ENCODE data around the gene FBXO8. TPM values are rescaled to one million over a fixed set of nuclear protein-coding genes. Genes with fewer than 3 reads are reported as not detected.

FBXO8 gene
- total RNA-seq, 1 experiment from 2014 or later = 11.4 TPM

DNA sequence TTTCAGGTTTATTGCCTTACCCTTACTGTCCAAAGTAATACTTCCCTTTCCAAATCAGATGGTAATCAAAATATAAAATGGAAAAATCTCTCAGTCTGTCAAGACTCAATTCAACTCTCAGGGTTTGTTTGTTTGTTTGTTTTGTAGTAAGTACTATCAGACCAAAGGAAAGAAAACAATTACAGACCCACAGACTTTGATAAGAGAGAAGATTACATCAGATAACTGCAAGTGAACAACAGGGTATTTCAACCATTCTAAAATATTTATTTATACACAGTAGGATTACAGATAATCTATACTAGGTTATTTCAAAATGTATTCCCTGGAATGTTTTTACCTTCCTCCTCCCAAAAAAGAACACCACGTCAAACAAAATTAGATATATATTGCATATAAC lies 28.9 kb downstream of the FBXO8 start:
- DNase-seq = no peak
- no peak overlapping the region for H3K27ac Mint-ChIP-seq (ENCODE audit: unreplicated experiment)
- CTCF ChIA-PET = no interaction called here

DNA sequence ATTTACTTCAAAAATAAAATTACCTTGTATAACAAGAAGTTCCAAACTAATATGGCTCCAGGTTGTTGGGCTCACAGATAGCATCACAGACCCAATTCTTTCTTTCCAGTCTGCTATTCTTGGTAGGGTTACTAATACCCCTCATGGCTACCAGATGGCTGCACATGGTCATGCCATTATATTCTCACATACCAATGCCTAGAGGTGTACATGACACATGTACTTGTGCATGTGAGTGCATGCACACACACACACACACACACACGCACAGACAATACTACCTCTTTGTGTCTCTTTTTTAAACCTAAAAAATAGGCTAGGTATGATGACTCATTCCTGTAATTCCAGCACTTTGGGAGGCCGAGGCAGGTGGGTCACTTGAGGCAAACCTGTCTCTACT lies 31.1 kb downstream of the FBXO8 start:
- Mint-ChIP-seq H3K4me1 (ENCODE audit: low read depth, unreplicated experiment) (peaks cover 9% of the 10 kb centered on the region), H3K36me3 (ENCODE audit: insufficient read depth, unreplicated experiment) (no peaks in the 10 kb centered on the region), H3K9me3 (ENCODE audit: low read depth, unreplicated experiment) (no peaks in the 10 kb centered on the region), H3K27me3 (ENCODE audit: unreplicated experiment) (no peaks in the 10 kb centered on the region), H3K4me3 (ENCODE audit: low read depth, unreplicated experiment) (no peak overlapping the region), H3K27ac (ENCODE audit: unreplicated experiment) (no peak overlapping the region)
- DNase-seq = no peak
- TF ChIP-seq CTCF (IDR thresholded peaks at IDR 0.05; ENCODE audit: unreplicated experiment) = no peak
- intact Hi-C loops (cut with micrococcal nuclease; ENCODE audit: unreplicated experiment) = no loop called here
- no TSS peak for BruUV-seq (replicated peaks)
- CTCF ChIA-PET = no interaction called here

More for the DNA sequence above, 28.9 kb downstream of the FBXO8 start:
- TF ChIP-seq CTCF (IDR thresholded peaks at IDR 0.05; ENCODE audit: unreplicated experiment) = no peak
- no TSS peak for BruUV-seq (replicated peaks)
- no peaks in the 10 kb centered on the region for H3K9me3 Mint-ChIP-seq (ENCODE audit: low read depth, unreplicated experiment)
- H3K36me3 Mint-ChIP-seq (ENCODE audit: insufficient read depth, unreplicated experiment) = no peaks in the 10 kb centered on the region
- no peaks in the 10 kb centered on the region for H3K27me3 Mint-ChIP-seq (ENCODE audit: unreplicated experiment)
- H3K4me3 Mint-ChIP-seq (ENCODE audit: low read depth, unreplicated experiment) = no peak overlapping the region
- intact Hi-C loops (cut with micrococcal nuclease; ENCODE audit: unreplicated experiment) = no loop called here
- H3K4me1 Mint-ChIP-seq (ENCODE audit: low read depth, unreplicated experiment) = no peaks in the 10 kb centered on the region

DNA sequence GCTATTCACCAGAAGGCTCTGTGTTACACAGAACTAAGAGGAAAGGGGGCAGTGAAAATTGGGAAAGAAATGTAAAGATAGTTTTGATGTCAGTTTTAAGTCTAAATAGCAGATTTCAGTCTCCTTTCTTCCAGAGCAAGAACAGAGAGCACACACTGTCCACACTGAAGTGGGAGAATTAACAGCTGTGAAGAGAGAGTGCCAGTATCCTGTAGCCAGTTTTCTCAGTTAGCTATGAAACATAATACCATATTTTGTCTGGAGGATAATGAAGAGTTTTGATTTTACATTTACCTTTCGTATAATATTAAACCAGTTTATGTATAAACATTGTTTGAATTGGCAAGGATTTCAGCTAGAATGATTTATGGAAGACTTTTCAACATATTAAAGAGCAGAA lies 35.1 kb downstream of the FBXO8 start:
- Mint-ChIP-seq H3K4me1 (ENCODE audit: low read depth, unreplicated experiment) (peaks cover 9% of the 10 kb centered on the region), H3K36me3 (ENCODE audit: insufficient read depth, unreplicated experiment) (no peaks in the 10 kb centered on the region), H3K9me3 (ENCODE audit: low read depth, unreplicated experiment) (no peaks in the 10 kb centered on the region), H3K27ac (ENCODE audit: unreplicated experiment) (no peak overlapping the region), H3K4me3 (ENCODE audit: low read depth, unreplicated experiment) (no peak overlapping the region), H3K27me3 (ENCODE audit: unreplicated experiment) (no peaks in the 10 kb centered on the region)
- TF ChIP-seq CTCF (IDR thresholded peaks at IDR 0.05; ENCODE audit: unreplicated experiment) = no peak
- CTCF ChIA-PET = interaction anchor here (0.8 kb wide), 1 partner anchor 12 kb away, joined by 3 read pairs; no protein-coding TSS in a partner anchor
- no peak for DNase-seq
- intact Hi-C loops (cut with micrococcal nuclease; ENCODE audit: unreplicated experiment) = no loop called here
- BruUV-seq (replicated peaks) = no TSS peak

DNA sequence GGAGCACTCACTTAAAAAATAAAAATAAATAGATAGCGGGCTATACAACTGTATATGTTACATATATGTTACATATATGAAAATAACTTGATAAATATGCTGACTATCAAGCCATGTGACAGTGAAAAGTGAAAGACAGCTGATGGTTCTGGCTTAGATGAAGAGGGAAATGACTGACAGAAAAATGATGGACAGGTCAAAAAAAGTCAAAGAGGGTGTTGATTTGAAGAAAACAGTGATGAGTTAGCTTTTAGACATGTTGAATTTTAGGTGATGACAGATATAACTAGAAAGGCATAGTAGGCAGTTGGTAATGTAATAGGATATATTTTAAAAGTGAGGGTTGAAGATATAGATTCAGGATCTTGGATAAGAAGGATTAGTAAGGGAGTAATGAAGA lies 37.8 kb downstream of the FBXO8 start:
- TF ChIP-seq CTCF (IDR thresholded peaks at IDR 0.05; ENCODE audit: unreplicated experiment) = no peak
- Mint-ChIP-seq H3K36me3 (ENCODE audit: insufficient read depth, unreplicated experiment) (no peaks in the 10 kb centered on the region), H3K9me3 (ENCODE audit: low read depth, unreplicated experiment) (no peaks in the 10 kb centered on the region), H3K27me3 (ENCODE audit: unreplicated experiment) (no peaks in the 10 kb centered on the region), H3K27ac (ENCODE audit: unreplicated experiment) (no peak overlapping the region), H3K4me1 (ENCODE audit: low read depth, unreplicated experiment) (peaks cover 9% of the 10 kb centered on the region), H3K4me3 (ENCODE audit: low read depth, unreplicated experiment) (no peak overlapping the region)
- DNase-seq = no peak
- CTCF ChIA-PET = no interaction called here
- intact Hi-C loops (cut with micrococcal nuclease; ENCODE audit: unreplicated experiment) = no loop called here
- BruUV-seq (replicated peaks) = no TSS peak

Data from Calu3 (cell line).